Retina (tissue), 1 donor: ENCODE results near the gene RNF126.
"Not testable (repeated sequence)": the region's sequence is repeated elsewhere in the genome, so short reads cannot be mapped to it uniquely, and the experiment has no call there.

Experiments
- DNase-seq: peaks from one replicate; pipeline ENCODE4 v3.0.0-alpha.2; 2016

Gene RNF126

GRCh38 chr19:624433-625109 lies 38.4 kb downstream of the RNF126 start:
- DNase-seq, result no peak

- DNase-seq, result no peak
Observed at GRCh38 chr19:623974-624373, 39.0 kb downstream of the RNF126 start.

- DNase-seq, result no peak
Observed at GRCh38 chr19:623175-623916, 39.7 kb downstream of the RNF126 start.

GRCh38 chr19:622666-623065 lies 40.3 kb downstream of the RNF126 start:
- DNase-seq, result no peak

- DNase-seq, result no peak
Observed at GRCh38 chr19:621819-622218, 41.2 kb downstream of the RNF126 start.

- not testable (repeated sequence) for DNase-seq
Observed at GRCh38 chr19:621191-621590, 41.8 kb downstream of the RNF126 start.

GRCh38 chr19:620166-620862 lies 42.7 kb downstream of the RNF126 start:
- no peak for DNase-seq

- no peak for DNase-seq
Observed at GRCh38 chr19:619286-620002, 43.6 kb downstream of the RNF126 start.

GRCh38 chr19:618674-619285 lies 44.2 kb downstream of the RNF126 start:
- DNase-seq, result no peak

GRCh38 chr19:618247-618619 lies 44.8 kb downstream of the RNF126 start:
- no peak for DNase-seq

GRCh38 chr19:617551-618246 lies 45.3 kb downstream of the RNF126 start:
- DNase-seq, result no peak

- DNase-seq, result no peak
Observed at GRCh38 chr19:616747-617526, 46.1 kb downstream of the RNF126 start.

- DNase-seq, result no peak
Observed at GRCh38 chr19:616062-616700, 46.8 kb downstream of the RNF126 start.

- peak; percentile 62 for DNase-seq
Observed at GRCh38 chr19:615619-616018, 47.4 kb downstream of the RNF126 start.

GRCh38 chr19:613732-614567 lies 49.1 kb downstream of the RNF126 start:
- no peak for DNase-seq

- no peak for DNase-seq
Observed at GRCh38 chr19:612941-613340, 50.1 kb downstream of the RNF126 start.

GRCh38 chr19:611481-611868 lies 51.5 kb downstream of the RNF126 start:
- no peak for DNase-seq

GRCh38 chr19:610801-611480 lies 52.1 kb downstream of the RNF126 start:
- DNase-seq, result peak; percentile 68

- DNase-seq, result no peak
Observed at GRCh38 chr19:610071-610800, 52.8 kb downstream of the RNF126 start.
